SU-DHL-6 (cell line): ENCODE measurements around the gene TMPRSS9.

Experiments
- H2AFZ ChIP-seq: fragments of 200-600 bp; sonication (generic); 2 replicates; pipeline ENCODE4 v1.6.1; 2014; ENCODE audit warnings: low read depth, mild to moderate bottlenecking, moderate library complexity, mixed read lengths, antibody characterized with exemption, low read length; ENCODE audit not compliant: severe bottlenecking
- H3F3A ChIP-seq: fragments of 200-600 bp; shearing (Covaris generic); 2 replicates; pipeline ENCODE4 v1.6.0; 2016; ENCODE audit warnings: antibody characterized with exemption, mild to moderate bottlenecking; ENCODE audit not compliant: insufficient read depth
- H3K27ac ChIP-seq: fragments of 200-600 bp; sonication (generic); 2 replicates; pipeline ENCODE4 v1.5.1; 2016; ENCODE audit warnings: low read depth, mild to moderate bottlenecking, low read length, moderate library complexity, mixed read lengths
- H3K27me3 ChIP-seq: fragments of 200-600 bp; sonication (generic), shearing (Covaris generic); 2 replicates; pipeline ENCODE4 v1.6.0; 2014; ENCODE audit warnings: mild to moderate bottlenecking, low read length
- H3K36me3 ChIP-seq: fragments of 200-600 bp; sonication (generic); 2 replicates; pipeline ENCODE4 v1.6.1; 2014; ENCODE audit warnings: mild to moderate bottlenecking, low read length, mixed read lengths
- H3K4me2 ChIP-seq: fragments of 300-600, 200-600 bp; shearing (Covaris generic), sonication (generic); 2 replicates; pipeline ENCODE4 v1.6.0; 2014; ENCODE audit warnings: low read length, low read depth, mild to moderate bottlenecking; ENCODE audit not compliant: poor library complexity, severe bottlenecking
- H3K4me3 ChIP-seq: fragments of 200-600 bp; sonication (generic); 2 replicates; pipeline ENCODE4 v1.5.1; 2014; ENCODE audit warnings: antibody characterized with exemption, low read length, mild to moderate bottlenecking, mixed read lengths; ENCODE audit not compliant: insufficient read depth, poor library complexity, severe bottlenecking
- H3K79me2 ChIP-seq: fragments of 200-600 bp; sonication (generic); 2 replicates; pipeline ENCODE4 v1.6.1; 2014; ENCODE audit warnings: mild to moderate bottlenecking, low read length, moderate library complexity; ENCODE audit not compliant: insufficient read depth
- H3K9ac ChIP-seq: fragments of 200-600 bp; sonication (generic); 2 replicates; pipeline ENCODE4 v1.7.0; 2014; ENCODE audit warnings: mild to moderate bottlenecking, low read length
- H3K9me2 ChIP-seq: fragments of 200-600 bp; sonication (generic); replicated peaks from 2 replicates; pipeline ENCODE4 v1.6.1; 2014; ENCODE audit warnings: low read length; ENCODE audit not compliant: insufficient read depth
- H3K9me3 ChIP-seq: fragments of 200-600 bp; sonication (generic); 2 replicates; pipeline ENCODE4 v1.6.1; 2014; ENCODE audit warnings: low read length, mixed read lengths; ENCODE audit not compliant: insufficient read depth
- H4K20me1 ChIP-seq: fragments of 200-600 bp; sonication (generic); 2 replicates; pipeline ENCODE4 v1.6.1; 2014; ENCODE audit warnings: low read depth, mild to moderate bottlenecking, antibody characterized with exemption, low read length, moderate library complexity, mixed read lengths
- EZH2phosphoT487 ChIP-seq: fragments of 200-600 bp; sonication (generic), shearing (Covaris generic); conservative IDR thresholded peaks from 2 replicates; pipeline ENCODE4 v1.6.1; 2018; ENCODE audit warnings: mild to moderate bottlenecking, antibody characterized with exemption, low read length, moderate library complexity, mixed read lengths
- TF ChIP-seq, protein P1 (sequence below): fragments of 200-600 bp; sonication (generic); IDR thresholded peaks from one replicate; pipeline ENCODE4 v1.5.1; 2017; ENCODE audit warnings: antibody characterized with exemption, mild to moderate bottlenecking, low read length, moderate library complexity; ENCODE audit not compliant: insufficient read depth, poor library complexity, severe bottlenecking

The TMPRSS9 gene

DNA sequence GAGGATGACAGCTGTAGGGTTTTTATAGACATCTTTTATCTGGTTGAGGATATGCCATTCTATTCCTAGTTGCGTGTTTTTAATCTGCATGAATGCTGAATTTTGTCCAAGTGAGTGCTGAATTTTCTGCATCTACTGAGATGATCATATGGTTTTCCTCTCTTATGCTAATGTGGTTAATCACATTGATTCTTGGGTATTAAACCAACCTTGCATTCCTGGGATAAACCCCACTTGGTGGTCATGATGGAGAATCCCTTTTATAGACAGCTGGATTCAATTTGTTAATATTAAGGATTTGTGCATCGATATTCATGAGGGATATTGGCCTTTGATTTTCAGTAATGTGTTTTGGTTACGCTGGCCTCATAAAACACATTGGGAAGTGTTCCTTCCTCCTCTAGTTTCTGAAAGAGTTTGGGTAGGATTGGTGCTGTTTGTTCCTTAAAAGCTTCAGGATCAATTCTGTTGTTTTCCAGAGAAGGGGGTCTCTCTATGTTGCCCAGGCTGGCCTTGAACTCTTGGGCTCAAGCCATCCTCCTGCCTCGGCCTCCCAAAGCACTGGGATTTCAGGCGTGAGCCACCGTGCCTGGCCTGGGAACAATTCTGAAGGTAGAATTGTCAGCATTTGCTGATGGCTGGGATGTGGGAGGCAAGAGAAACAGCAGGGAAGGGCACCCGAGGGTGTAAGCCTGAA is 44.8 kb upstream of the TMPRSS9 start:
- no peaks in the 10 kb centered on the region for H3K79me2 ChIP-seq
- no peaks in the 10 kb centered on the region for H3K27me3 ChIP-seq
- H3K4me2 ChIP-seq = no peak overlapping the region
- H3F3A ChIP-seq = peaks cover 5% of the 10 kb centered on the region; the same call in 1 of the 2 replicates
- no peak overlapping the region for H3K27ac ChIP-seq
- H2AFZ ChIP-seq = no peak overlapping the region
- no peak overlapping the region for H3K9ac ChIP-seq
- 0 out of 2 replicates have a peak, but pooled peaks cover 9% of the 10 kb centered on the region for H3K9me3 ChIP-seq
- TF ChIP-seq, protein P1, sequence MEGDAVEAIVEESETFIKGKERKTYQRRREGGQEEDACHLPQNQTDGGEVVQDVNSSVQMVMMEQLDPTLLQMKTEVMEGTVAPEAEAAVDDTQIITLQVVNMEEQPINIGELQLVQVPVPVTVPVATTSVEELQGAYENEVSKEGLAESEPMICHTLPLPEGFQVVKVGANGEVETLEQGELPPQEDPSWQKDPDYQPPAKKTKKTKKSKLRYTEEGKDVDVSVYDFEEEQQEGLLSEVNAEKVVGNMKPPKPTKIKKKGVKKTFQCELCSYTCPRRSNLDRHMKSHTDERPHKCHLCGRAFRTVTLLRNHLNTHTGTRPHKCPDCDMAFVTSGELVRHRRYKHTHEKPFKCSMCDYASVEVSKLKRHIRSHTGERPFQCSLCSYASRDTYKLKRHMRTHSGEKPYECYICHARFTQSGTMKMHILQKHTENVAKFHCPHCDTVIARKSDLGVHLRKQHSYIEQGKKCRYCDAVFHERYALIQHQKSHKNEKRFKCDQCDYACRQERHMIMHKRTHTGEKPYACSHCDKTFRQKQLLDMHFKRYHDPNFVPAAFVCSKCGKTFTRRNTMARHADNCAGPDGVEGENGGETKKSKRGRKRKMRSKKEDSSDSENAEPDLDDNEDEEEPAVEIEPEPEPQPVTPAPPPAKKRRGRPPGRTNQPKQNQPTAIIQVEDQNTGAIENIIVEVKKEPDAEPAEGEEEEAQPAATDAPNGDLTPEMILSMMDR = no peak
- TF ChIP-seq EZH2phosphoT487 = no peak
- H3K36me3 ChIP-seq = no peaks in the 10 kb centered on the region
- no peak overlapping the region for H3K4me3 ChIP-seq
- H4K20me1 ChIP-seq = no peaks in the 10 kb centered on the region
- no peaks in the 10 kb centered on the region for H3K9me2 ChIP-seq

DNA sequence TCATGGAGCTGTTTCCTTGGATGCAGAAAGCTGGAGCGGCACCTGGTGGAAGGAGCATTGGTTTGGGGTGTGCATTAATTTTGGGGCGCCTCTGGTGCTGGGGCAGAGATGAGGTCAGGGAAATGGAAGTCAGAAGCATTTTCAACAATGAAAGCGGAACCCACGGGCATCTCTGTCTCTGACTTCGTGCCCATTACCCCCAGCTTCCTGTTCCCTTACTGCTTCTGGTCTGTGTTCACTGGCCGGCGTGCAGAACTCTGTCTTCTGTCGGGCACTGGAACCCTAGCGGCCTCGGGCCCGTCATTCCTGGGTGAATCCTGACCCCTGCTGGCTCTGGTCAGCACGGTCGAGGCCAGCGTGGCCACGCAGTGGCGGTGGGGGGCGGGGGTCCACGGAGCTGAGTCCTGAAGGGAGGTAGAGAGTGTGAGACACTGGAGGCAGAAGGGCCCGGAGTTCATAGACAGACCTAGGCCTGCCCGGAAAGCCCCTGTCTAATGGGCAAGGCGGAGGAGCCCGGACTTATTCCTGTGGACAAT is 44.2 kb upstream of the TMPRSS9 start:
- H3K9me2 ChIP-seq = no peaks in the 10 kb centered on the region
- H3K79me2 ChIP-seq = no peaks in the 10 kb centered on the region
- no peak overlapping the region for H3K27ac ChIP-seq
- TF ChIP-seq, protein P1 = peak; percentile 59
- TF ChIP-seq EZH2phosphoT487 = no peak
- H4K20me1 ChIP-seq = no peaks in the 10 kb centered on the region
- H3K9ac ChIP-seq = no peak overlapping the region
- no peak overlapping the region for H3K4me3 ChIP-seq
- H3K36me3 ChIP-seq = no peaks in the 10 kb centered on the region
- H3F3A ChIP-seq = peaks cover 5% of the 10 kb centered on the region; the same call in 1 of the 2 replicates
- 0 out of 2 replicates have a peak, but pooled peaks cover 9% of the 10 kb centered on the region for H3K9me3 ChIP-seq
- no peaks in the 10 kb centered on the region for H3K27me3 ChIP-seq
- H2AFZ ChIP-seq = no peak overlapping the region
- no peak overlapping the region for H3K4me2 ChIP-seq

GRCh38 chr19:2317300-2317699 is 42.8 kb upstream of the TMPRSS9 start:
- Histone ChIP-seq H3K36me3 (no peaks in the 10 kb centered on the region), H3K4me2 (no peak overlapping the region), H3K9ac (no peak overlapping the region), H3K27me3 (no peaks in the 10 kb centered on the region), H3K79me2 (no peaks in the 10 kb centered on the region), H3K9me2 (no peaks in the 10 kb centered on the region), H3K27ac (no peak overlapping the region), H3K9me3 (0 out of 2 replicates have a peak, but pooled peaks cover 9% of the 10 kb centered on the region), H3F3A (peaks cover 5% of the 10 kb centered on the region; the same call in 1 of the 2 replicates), H2AFZ (no peak overlapping the region), H4K20me1 (no peaks in the 10 kb centered on the region), H3K4me3 (no peak overlapping the region)
- TF ChIP-seq EZH2phosphoT487 = no peak
- TF ChIP-seq, protein P1 = no peak
